Activated CD4-positive, alpha-beta T cell treated with anti-CD3 and anti-CD28 coated beads for 4 hours (primary cell): ENCODE measurements around the gene NELFE.
"Not testable (repeated sequence)": the region's sequence is repeated elsewhere in the genome, so short reads cannot be mapped to it uniquely, and the experiment has no call there.

Source experiments
- DNase-seq, 2 donors: peaks; one replicate each; pipeline ENCODE4 v3.0.0-alpha.2; 2020

NELFE gene

GRCh38 chr6:31911826-31912585, 46.8 kb downstream of the NELFE start:
- DNase-seq: no peak

- not testable (repeated sequence) for DNase-seq
These were observed 49.5 kb downstream of the NELFE start for GRCh38 chr6:31909298-31909697.

GRCh38 chr6:31908791-31909190, 50.0 kb downstream of the NELFE start:
- no peak for DNase-seq

GRCh38 chr6:31908255-31908654, 50.5 kb downstream of the NELFE start:
- not testable (repeated sequence) for DNase-seq

- no peak for DNase-seq
These were observed 51.5 kb downstream of the NELFE start for GRCh38 chr6:31907158-31907813.

- not testable (repeated sequence) for DNase-seq
These were observed 52.0 kb downstream of the NELFE start for GRCh38 chr6:31906727-31907126.

- no peak for DNase-seq
These were observed 52.6 kb downstream of the NELFE start for GRCh38 chr6:31906122-31906521.

GRCh38 chr6:31905041-31905440, 53.7 kb downstream of the NELFE start:
- no peak for DNase-seq

- no peak for DNase-seq
These were observed 54.8 kb downstream of the NELFE start for GRCh38 chr6:31903957-31904356.
